ENCODE data around the gene SLC9A1.
A peak's percentile ranks its signal among the peaks of the same experiment; 100 is the strongest.

The SLC9A1 gene

GRCh38 chr1:27116232-27116631 lies 38.7 kb downstream of the SLC9A1 start:
- H3K4me3 ChIP-seq, result peak overlapping the region in 1 of 10 experiments; percentile 25; a peak in 1 of 20 replicates
- peak overlapping the region; percentile 85 to 95 (median 90) for H3K4me2 ChIP-seq
- H3K27me3 ChIP-seq, result no peaks in the 10 kb centered on the region
- TF ChIP-seq Cebpa-rat (IDR thresholded peaks at IDR 0.05), result no peak
- peaks cover 87 to 100% (median 100%) of the 10 kb centered on the region in 10 experiments for H3K4me1 ChIP-seq
- H3K27ac ChIP-seq, result peak overlapping the region; percentile 50 to 98 (median 95); a peak in 21 of 22 replicates
- H3K9me3 ChIP-seq (replicated peaks in 1 of 11), result 0 out of 22 replicates have a peak, but pooled peaks cover 0 to 5% (median 0%) of the 10 kb centered on the region in 11 experiments
- H3K9ac ChIP-seq, result peak overlapping the region in 10 of 11 experiments; percentile 38 to 87 (median 81); a peak in 17 of 22 replicates
- no peaks in the 10 kb centered on the region for H4K20me1 ChIP-seq
- peaks cover 3 to 33% (median 14%) of the 10 kb centered on the region in 11 experiments; a peak in 17 of 22 replicates for H3K36me3 ChIP-seq

GRCh38 chr1:27114546-27114945 lies 40.4 kb downstream of the SLC9A1 start:
- peak overlapping the region in 9 of 11 experiments; percentile 25 to 87 (median 77); a peak in 14 of 22 replicates for H3K9ac ChIP-seq
- no peak overlapping the region for H3K4me3 ChIP-seq
- 0 out of 22 replicates have a peak, but pooled peaks cover 0 to 5% (median 0%) of the 10 kb centered on the region in 11 experiments for H3K9me3 ChIP-seq (replicated peaks in 1 of 11)
- peaks cover 90 to 100% (median 100%) of the 10 kb centered on the region in 10 experiments for H3K4me1 ChIP-seq
- H3K4me2 ChIP-seq, result peak overlapping the region in 10 of 11 experiments; percentile 25 to 95 (median 90); a peak in 20 of 22 replicates
- peaks cover 3 to 42% (median 19%) of the 10 kb centered on the region in 11 experiments; a peak in 19 of 22 replicates for H3K36me3 ChIP-seq
- H3K27me3 ChIP-seq, result no peaks in the 10 kb centered on the region
- H4K20me1 ChIP-seq, result no peaks in the 10 kb centered on the region
- TF ChIP-seq Cebpa-rat (IDR thresholded peaks at IDR 0.05), result no peak
- H3K27ac ChIP-seq, result peak overlapping the region in 10 of 11 experiments; percentile 86 to 98 (median 96); a peak in 20 of 22 replicates

GRCh38 chr1:27113861-27114260 lies 41.1 kb downstream of the SLC9A1 start:
- Histone ChIP-seq H3K9me3 (replicated peaks in 1 of 11) (0 out of 22 replicates have a peak, but pooled peaks cover 0 to 5% (median 0%) of the 10 kb centered on the region in 11 experiments), H4K20me1 (no peaks in the 10 kb centered on the region), H3K4me1 (peaks cover 86 to 100% (median 100%) of the 10 kb centered on the region in 10 experiments), H3K9ac (peak overlapping the region; percentile 15 to 87 (median 75); a peak in 15 of 22 replicates), H3K36me3 (peaks cover 3 to 49% (median 26%) of the 10 kb centered on the region in 11 experiments; a peak in 20 of 22 replicates), H3K4me3 (peak overlapping the region in 1 of 10 experiments; percentile 8; a peak in 1 of 20 replicates), H3K27ac (peak overlapping the region in 10 of 11 experiments; percentile 86 to 98 (median 96); a peak in 20 of 22 replicates), H3K4me2 (peak overlapping the region; percentile 11 to 95 (median 90); a peak in 20 of 22 replicates), H3K27me3 (no peaks in the 10 kb centered on the region)
- no peak for TF ChIP-seq Cebpa-rat (IDR thresholded peaks at IDR 0.05)

GRCh38 chr1:27111626-27112573 lies 43.0 kb downstream of the SLC9A1 start:
- Histone ChIP-seq H3K27ac (peak overlapping the region; percentile 69 to 98 (median 95)), H3K9ac (peak overlapping the region; percentile 58 to 87 (median 80); a peak in 21 of 22 replicates), H3K4me2 (peak overlapping the region; percentile 56 to 95 (median 90))

GRCh38 chr1:27109103-27109822 lies 45.7 kb downstream of the SLC9A1 start:
- Histone ChIP-seq H3K27me3 (no peaks in the 10 kb centered on the region), H3K36me3 (peaks cover 3 to 70% (median 48%) of the 10 kb centered on the region in 11 experiments; a peak in 20 of 22 replicates), H4K20me1 (0 out of 22 replicates have a peak, but pooled peaks cover 0 to 3% (median 0%) of the 10 kb centered on the region in 11 experiments), H3K4me3 (no peak overlapping the region), H3K4me2 (peak overlapping the region; percentile 5 to 95 (median 90); a peak in 17 of 22 replicates), H3K9me3 (replicated peaks in 1 of 11) (0 out of 22 replicates have a peak, but pooled peaks cover 0 to 5% (median 0%) of the 10 kb centered on the region in 11 experiments), H3K27ac (peak overlapping the region; percentile 29 to 98 (median 95); a peak in 21 of 22 replicates), H3K9ac (peak overlapping the region in 8 of 11 experiments; percentile 24 to 87 (median 79); a peak in 12 of 22 replicates), H3K4me1 (peaks cover 66 to 96% (median 78%) of the 10 kb centered on the region in 10 experiments)
- no peak; a peak in 1 of 22 replicates for TF ChIP-seq Cebpa-rat (IDR thresholded peaks at IDR 0.05)

More at GRCh38 chr1:27111626-27112573, 43.0 kb downstream of the SLC9A1 start:
- H4K20me1 ChIP-seq, result no peaks in the 10 kb centered on the region
- peaks cover 3 to 55% (median 30%) of the 10 kb centered on the region in 11 experiments; a peak in 20 of 22 replicates for H3K36me3 ChIP-seq
- H3K4me3 ChIP-seq, result peak overlapping the region in 2 of 10 experiments; percentile 10 to 26; a peak in 1 of 20 replicates
- no peaks in the 10 kb centered on the region for H3K27me3 ChIP-seq
- peak; percentile 87 to 100 (median 99) for TF ChIP-seq Cebpa-rat (IDR thresholded peaks at IDR 0.05)
- peaks cover 70 to 98% (median 87%) of the 10 kb centered on the region in 10 experiments for H3K4me1 ChIP-seq
- 0 out of 22 replicates have a peak, but pooled peaks cover 0 to 5% (median 0%) of the 10 kb centered on the region in 11 experiments for H3K9me3 ChIP-seq (replicated peaks in 1 of 11)

GRCh38 chr1:27108588-27108987 lies 46.3 kb downstream of the SLC9A1 start:
- TF ChIP-seq Cebpa-rat (IDR thresholded peaks at IDR 0.05), result no peak
- Histone ChIP-seq H3K9ac (no peak overlapping the region), H3K27me3 (no peaks in the 10 kb centered on the region), H3K4me3 (no peak overlapping the region), H3K4me1 (peaks cover 59 to 91% (median 71%) of the 10 kb centered on the region in 10 experiments), H3K9me3 (replicated peaks in 1 of 11) (0 out of 22 replicates have a peak, but pooled peaks cover 0 to under 1% (median 0%) of the 10 kb centered on the region in 11 experiments), H4K20me1 (0 out of 22 replicates have a peak, but pooled peaks cover 0 to 3% (median 0%) of the 10 kb centered on the region in 11 experiments), H3K36me3 (peaks cover 2 to 68% (median 43%) of the 10 kb centered on the region in 11 experiments; a peak in 20 of 22 replicates), H3K4me2 (peak overlapping the region in 3 of 11 experiments; percentile 85 to 93 (median 89); a peak in 4 of 22 replicates), H3K27ac (peak overlapping the region in 9 of 11 experiments; percentile 87 to 98 (median 96); a peak in 17 of 22 replicates)

GRCh38 chr1:27106561-27107323 lies 48.2 kb downstream of the SLC9A1 start:
- H3K4me2 ChIP-seq, result peak overlapping the region; percentile 53 to 82 (median 69)
- 0 out of 22 replicates have a peak, but pooled peaks cover 0 to 7% (median 0%) of the 10 kb centered on the region in 11 experiments for H4K20me1 ChIP-seq
- peak overlapping the region; percentile 30 to 76 (median 71); a peak in 20 of 22 replicates for H3K27ac ChIP-seq
- no peaks in the 10 kb centered on the region for H3K27me3 ChIP-seq
- H3K4me3 ChIP-seq, result no peak overlapping the region
- H3K36me3 ChIP-seq, result peaks cover 6 to 76% (median 44%) of the 10 kb centered on the region in 11 experiments; a peak in 19 of 22 replicates
- H3K9me3 ChIP-seq (replicated peaks in 1 of 11), result no peaks in the 10 kb centered on the region
- TF ChIP-seq Cebpa-rat (IDR thresholded peaks at IDR 0.05), result no peak
- H3K9ac ChIP-seq, result peak overlapping the region in 10 of 11 experiments; percentile 3 to 65 (median 50); a peak in 18 of 22 replicates
- H3K4me1 ChIP-seq, result peaks cover 41 to 88% (median 55%) of the 10 kb centered on the region in 10 experiments
